ENCODE measurements around the gene MGAT2. TPM values are rescaled to one million over a fixed set of nuclear protein-coding genes. Genes with fewer than 3 reads are reported as not detected.
"Not testable (repeated sequence)": the region's sequence is repeated elsewhere in the genome, so short reads cannot be mapped to it uniquely, and the experiment has no call there.

MGAT2 gene
- total and polyA plus RNA-seq, 4 donors = 15.2 to 44.2 (median 29.6) TPM

DNA sequence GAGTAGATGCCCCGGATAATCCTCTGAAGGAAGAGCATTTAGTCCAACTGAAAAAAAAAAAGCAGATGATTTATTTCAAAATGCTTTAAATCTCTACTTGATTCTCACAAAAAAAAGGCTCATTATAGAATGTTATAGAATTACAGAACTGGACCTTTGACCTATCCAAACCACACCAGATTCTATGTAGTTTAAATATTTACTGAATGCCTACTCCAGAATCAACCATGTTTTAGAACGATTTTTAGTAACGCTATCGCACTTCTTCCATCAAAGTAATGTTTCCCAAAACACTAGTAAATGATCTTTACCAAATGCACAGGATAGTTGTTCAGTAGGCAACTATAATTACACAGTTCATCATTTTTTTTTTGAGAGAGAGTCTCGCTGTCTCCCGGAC lies 37.0 kb upstream of the MGAT2 start:
- Histone ChIP-seq H3K9ac (ENCODE audit: insufficient read depth in 1 of 2, low read length in 2 of 2) (no peak overlapping the region), H3K27me3 (ENCODE audit: control insufficient read depth in 3 of 3, insufficient read depth in 3 of 3, low read length in 2 of 3) (no peaks in the 10 kb centered on the region), H3K4me1 (ENCODE audit: control insufficient read depth in 5 of 5, insufficient read depth in 5 of 5, low read length in 5 of 5) (peaks cover 0 to 19% (median 10%) of the 10 kb centered on the region in 5 donors), H3K9me3 (ENCODE audit: control insufficient read depth in 4 of 4, insufficient read depth in 3 of 4, low read length in 3 of 4) (no peaks in the 10 kb centered on the region), H3K27ac (ENCODE audit: low read depth in 1 of 2, low read length in 1 of 2) (no peak overlapping the region), H3K4me3 (no peak overlapping the region), H3K36me3 (ENCODE audit: control insufficient read depth in 4 of 4, insufficient read depth in 4 of 4, low read length in 4 of 4) (peaks cover 9 to 20% (median 16%) of the 10 kb centered on the region in 4 donors)
- no peak for DNase-seq
- TF ChIP-seq, protein P1, sequence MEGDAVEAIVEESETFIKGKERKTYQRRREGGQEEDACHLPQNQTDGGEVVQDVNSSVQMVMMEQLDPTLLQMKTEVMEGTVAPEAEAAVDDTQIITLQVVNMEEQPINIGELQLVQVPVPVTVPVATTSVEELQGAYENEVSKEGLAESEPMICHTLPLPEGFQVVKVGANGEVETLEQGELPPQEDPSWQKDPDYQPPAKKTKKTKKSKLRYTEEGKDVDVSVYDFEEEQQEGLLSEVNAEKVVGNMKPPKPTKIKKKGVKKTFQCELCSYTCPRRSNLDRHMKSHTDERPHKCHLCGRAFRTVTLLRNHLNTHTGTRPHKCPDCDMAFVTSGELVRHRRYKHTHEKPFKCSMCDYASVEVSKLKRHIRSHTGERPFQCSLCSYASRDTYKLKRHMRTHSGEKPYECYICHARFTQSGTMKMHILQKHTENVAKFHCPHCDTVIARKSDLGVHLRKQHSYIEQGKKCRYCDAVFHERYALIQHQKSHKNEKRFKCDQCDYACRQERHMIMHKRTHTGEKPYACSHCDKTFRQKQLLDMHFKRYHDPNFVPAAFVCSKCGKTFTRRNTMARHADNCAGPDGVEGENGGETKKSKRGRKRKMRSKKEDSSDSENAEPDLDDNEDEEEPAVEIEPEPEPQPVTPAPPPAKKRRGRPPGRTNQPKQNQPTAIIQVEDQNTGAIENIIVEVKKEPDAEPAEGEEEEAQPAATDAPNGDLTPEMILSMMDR (IDR thresholded peaks at IDR 0.05; ENCODE audit: control extremely low read depth, extremely low read depth) = no peak
- no peak for ATAC-seq (ENCODE audit: insufficient read depth, low FRiP score)
- 78 to 89% methylated on average over 6 of the region's 6 CpGs for WGBS, 2 donors

DNA sequence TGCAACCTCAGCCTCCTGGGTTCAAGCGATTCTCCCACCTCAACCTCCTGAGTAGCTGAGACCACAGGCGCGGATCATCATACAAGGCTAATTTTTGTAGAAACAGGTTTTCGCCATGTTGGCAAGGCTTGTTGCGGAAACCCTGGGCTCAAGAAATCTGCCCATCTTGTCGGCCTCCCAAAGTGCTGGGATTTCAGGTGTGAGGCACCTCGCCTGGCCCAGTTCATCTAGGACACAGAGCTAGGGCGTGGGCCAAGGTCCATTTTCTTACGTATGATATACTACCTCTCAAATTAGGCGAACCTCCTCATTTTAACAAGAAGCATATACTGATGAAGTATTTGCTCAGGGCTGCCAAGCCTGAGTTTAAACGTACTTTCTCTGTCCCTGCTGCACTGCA lies 36.5 kb upstream of the MGAT2 start:
- no peak for DNase-seq
- Histone ChIP-seq H3K27ac (ENCODE audit: low read depth in 1 of 2, low read length in 1 of 2) (peak overlapping the region in 1 of 2 donors; percentile 15), H3K9me3 (ENCODE audit: control insufficient read depth in 4 of 4, insufficient read depth in 3 of 4, low read length in 3 of 4) (no peaks in the 10 kb centered on the region), H3K36me3 (ENCODE audit: control insufficient read depth in 4 of 4, insufficient read depth in 4 of 4, low read length in 4 of 4) (peaks cover 9 to 20% (median 16%) of the 10 kb centered on the region in 4 donors), H3K27me3 (ENCODE audit: control insufficient read depth in 3 of 3, insufficient read depth in 3 of 3, low read length in 2 of 3) (no peaks in the 10 kb centered on the region), H3K9ac (ENCODE audit: insufficient read depth in 1 of 2, low read length in 2 of 2) (peak overlapping the region in 1 of 2 donors; percentile 28), H3K4me1 (ENCODE audit: control insufficient read depth in 5 of 5, insufficient read depth in 5 of 5, low read length in 5 of 5) (peaks cover 0 to 19% (median 10%) of the 10 kb centered on the region in 5 donors), H3K4me3 (no peak overlapping the region)
- ATAC-seq (ENCODE audit: insufficient read depth, low FRiP score) = no peak
- WGBS, 2 donors = 88 to 89% methylated on average over 11 of the region's 11 CpGs
- TF ChIP-seq, protein P1 (IDR thresholded peaks at IDR 0.05; ENCODE audit: control extremely low read depth, extremely low read depth) = no peak

DNA sequence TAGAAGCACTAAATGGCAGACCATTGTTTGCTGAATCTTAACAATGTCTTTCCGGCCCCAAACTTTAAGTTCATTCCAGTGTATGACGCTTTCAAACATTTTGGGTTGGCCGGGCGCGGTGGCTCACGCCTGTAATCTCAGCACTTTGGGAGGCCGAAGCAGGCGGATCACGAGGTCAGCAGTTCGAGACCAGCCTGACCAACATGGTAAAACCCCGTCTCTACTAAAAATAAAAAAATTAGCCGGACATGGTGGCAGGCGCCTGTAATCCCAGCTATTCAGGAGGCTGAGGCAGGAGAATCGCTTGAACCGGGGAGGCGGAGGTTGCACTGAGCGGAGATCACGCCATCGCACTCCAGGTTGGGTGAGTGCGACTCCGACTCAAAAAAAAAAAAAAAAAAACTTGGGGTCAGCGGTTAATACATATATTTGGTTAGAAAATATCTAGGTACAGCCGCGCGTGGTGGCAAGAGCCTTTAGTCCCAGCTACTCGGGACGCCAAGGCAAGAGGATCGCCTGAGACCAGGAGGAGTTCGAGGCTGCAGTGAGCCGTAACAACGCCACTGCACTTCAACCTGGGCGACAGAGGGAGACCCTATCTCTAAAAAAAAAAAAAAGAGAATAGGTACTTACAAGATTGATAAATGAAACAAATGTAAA lies 35.5 kb upstream of the MGAT2 start:
- peak overlapping the region; percentile 56 to 93 for H3K27ac ChIP-seq (ENCODE audit: low read depth in 1 of 2, low read length in 1 of 2)
- peaks cover 0 to 19% (median 10%) of the 10 kb centered on the region in 5 donors for H3K4me1 ChIP-seq (ENCODE audit: control insufficient read depth in 5 of 5, insufficient read depth in 5 of 5, low read length in 5 of 5)
- H3K4me3 ChIP-seq = peak overlapping the region; percentile 89
- WGBS, 2 donors = 15 to 18% methylated on average over 32 of the region's 32 CpGs
- not testable (repeated sequence) for ATAC-seq (ENCODE audit: insufficient read depth, low FRiP score); H3K27me3 ChIP-seq (ENCODE audit: control insufficient read depth in 3 of 3, insufficient read depth in 3 of 3, low read length in 2 of 3); H3K9me3 ChIP-seq (ENCODE audit: control insufficient read depth in 4 of 4, insufficient read depth in 3 of 4, low read length in 3 of 4); DNase-seq
- peak overlapping the region; percentile 95 to 97 for H3K9ac ChIP-seq (ENCODE audit: insufficient read depth in 1 of 2, low read length in 2 of 2)
- H3K36me3 ChIP-seq (ENCODE audit: control insufficient read depth in 4 of 4, insufficient read depth in 4 of 4, low read length in 4 of 4) = peaks cover 9 to 20% (median 16%) of the 10 kb centered on the region in 4 donors

DNA sequence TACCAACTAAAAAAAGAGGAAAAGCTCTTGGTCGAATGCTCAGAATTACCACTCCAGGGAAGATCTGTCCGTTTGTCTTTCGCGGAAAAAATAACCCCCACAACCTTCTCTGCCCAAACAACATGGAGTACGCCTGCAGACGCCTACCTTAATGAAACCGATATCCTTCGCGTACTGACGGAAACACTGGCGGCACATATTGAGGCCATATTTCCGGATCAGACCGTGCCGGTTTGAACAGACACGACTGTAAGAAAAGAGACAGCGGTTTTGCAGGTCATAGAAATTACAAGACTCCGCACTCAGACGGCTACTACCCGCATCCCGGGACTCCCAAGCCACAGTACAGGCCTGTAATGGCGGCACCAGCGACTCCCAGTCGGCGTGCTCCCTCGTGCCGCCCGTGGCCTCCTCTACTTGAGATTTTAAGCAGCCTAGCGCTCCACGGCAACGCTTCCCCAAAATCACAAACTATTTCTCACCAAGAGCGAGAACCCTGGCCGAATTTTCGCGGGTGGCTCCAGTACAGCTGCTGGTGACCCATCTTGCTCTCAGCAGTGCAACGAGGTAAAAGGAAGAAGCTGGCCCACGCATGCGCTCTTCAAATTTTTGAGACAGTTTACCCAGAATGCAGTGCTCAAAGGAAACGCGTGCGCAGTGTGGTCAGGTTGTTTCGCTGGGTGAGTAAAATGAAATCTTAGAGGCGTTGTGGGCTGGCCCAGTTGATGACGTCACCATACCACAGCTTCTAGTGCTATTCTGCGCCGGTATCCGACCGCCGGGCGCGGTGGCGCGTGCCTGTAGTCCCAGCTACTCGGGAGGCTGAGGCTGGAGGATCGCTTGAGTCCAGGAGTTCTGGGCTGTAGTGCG lies 34.6 kb upstream of the MGAT2 start, which contains the start of gene RPS29:
RPS29 (minus strand) TSS at position 578 of the 870 bp plus-strand sequence; CDS start at position 544, 34 bp downstream.
- Histone ChIP-seq H3K9ac (ENCODE audit: insufficient read depth in 1 of 2, low read length in 2 of 2) (peak within 1 kb of the TSS; percentile 95 to 97), H3K36me3 (ENCODE audit: control insufficient read depth in 4 of 4, insufficient read depth in 4 of 4, low read length in 4 of 4) (peaks cover 9 to 20% (median 16%) of the 10 kb centered on the region in 4 donors), H3K4me1 (ENCODE audit: control insufficient read depth in 5 of 5, insufficient read depth in 5 of 5, low read length in 5 of 5) (peaks cover 0 to 19% (median 10%) of the 10 kb centered on the region in 5 donors), H3K27ac (ENCODE audit: low read depth in 1 of 2, low read length in 1 of 2) (peak within 1 kb of the TSS; percentile 93 to 96), H3K27me3 (ENCODE audit: control insufficient read depth in 3 of 3, insufficient read depth in 3 of 3, low read length in 2 of 3) (no peaks in the 10 kb centered on the region), H3K9me3 (ENCODE audit: control insufficient read depth in 4 of 4, insufficient read depth in 3 of 4, low read length in 3 of 4) (no peaks in the 10 kb centered on the region), H3K4me3 (peak within 1 kb of the TSS; percentile 89)
- ATAC-seq (ENCODE audit: insufficient read depth, low FRiP score) (peak; percentile 90), DNase-seq (peak; percentile 99 to 100 (median 100))
- WGBS, 2 donors = 0 to 1% methylated on average over 53 to 54 of the region's 55 CpGs
- TF ChIP-seq, protein P1 (IDR thresholded peaks at IDR 0.05; ENCODE audit: control extremely low read depth, extremely low read depth) = no peak

Measured in lung (tissue), 12 donors.